HG02981 (cell line): ENCODE measurements around the gene YBX3.

ENCODE experiments used
- ATAC-seq: cut with Tn5 transposase; IDR thresholded peaks from one replicate; pipeline ENCODE4 v1.9.1; 2021; ENCODE audit warnings: mild to moderate bottlenecking, moderate library complexity; ENCODE audit not compliant: unreplicated experiment

YBX3 gene

GRCh38 chr12:10722502-10722904, 620 bp downstream of the YBX3 start:
- peak; percentile 42 for ATAC-seq

GRCh38 chr12:10721651-10722501, 1.2 kb downstream of the YBX3 start:
- ATAC-seq: peak; percentile 38

- no peak for ATAC-seq
Measured at GRCh38 chr12:10720974-10721650, 2.0 kb downstream of the YBX3 start.

GRCh38 chr12:10719482-10719881, 3.6 kb downstream of the YBX3 start:
- no peak for ATAC-seq

GRCh38 chr12:10718279-10718821, 4.8 kb downstream of the YBX3 start:
- no peak for ATAC-seq

- ATAC-seq: no peak
Measured at GRCh38 chr12:10717410-10717809, 5.7 kb downstream of the YBX3 start.

- ATAC-seq: no peak
Measured at GRCh38 chr12:10716704-10717315, 6.3 kb downstream of the YBX3 start.

GRCh38 chr12:10716277-10716676, 6.8 kb downstream of the YBX3 start:
- no peak for ATAC-seq

- ATAC-seq: no peak
Measured at GRCh38 chr12:10715491-10715890, 7.6 kb downstream of the YBX3 start.

GRCh38 chr12:10709808-10710207, 13.3 kb downstream of the YBX3 start:
- no peak for ATAC-seq

- no peak for ATAC-seq
Measured at GRCh38 chr12:10708862-10709261, 14.3 kb downstream of the YBX3 start.

- ATAC-seq: no peak
Measured at GRCh38 chr12:10705655-10706054, 17.5 kb downstream of the YBX3 start.

GRCh38 chr12:10701843-10702242, 21.3 kb downstream of the YBX3 start:
- no peak for ATAC-seq

- no peak for ATAC-seq
Measured at GRCh38 chr12:10701131-10701681, 21.9 kb downstream of the YBX3 start.

GRCh38 chr12:10700581-10700980, 22.5 kb downstream of the YBX3 start:
- ATAC-seq: no peak

GRCh38 chr12:10697862-10698261, 25.3 kb downstream of the YBX3 start:
- ATAC-seq: no peak

GRCh38 chr12:10697156-10697555, 26.0 kb downstream of the YBX3 start:
- ATAC-seq: no peak

- ATAC-seq: no peak
Measured at GRCh38 chr12:10690906-10691305, 32.2 kb downstream of the YBX3 start.

GRCh38 chr12:10689146-10689545, 34.0 kb downstream of the YBX3 start:
- ATAC-seq: no peak

- ATAC-seq: no peak
Measured at GRCh38 chr12:10688042-10688441, 35.1 kb downstream of the YBX3 start.

GRCh38 chr12:10673659-10674384, 49.3 kb downstream of the YBX3 start, which contains the start of gene STYK1:
Gene STYK1 (minus strand): TSS chr12:10674052. CDS start chr12:10634618, 39,434 bp downstream.
- peak; percentile 59 for ATAC-seq
